Measurements from ENCODE around the gene OLFM3.

The OLFM3 gene

DNA sequence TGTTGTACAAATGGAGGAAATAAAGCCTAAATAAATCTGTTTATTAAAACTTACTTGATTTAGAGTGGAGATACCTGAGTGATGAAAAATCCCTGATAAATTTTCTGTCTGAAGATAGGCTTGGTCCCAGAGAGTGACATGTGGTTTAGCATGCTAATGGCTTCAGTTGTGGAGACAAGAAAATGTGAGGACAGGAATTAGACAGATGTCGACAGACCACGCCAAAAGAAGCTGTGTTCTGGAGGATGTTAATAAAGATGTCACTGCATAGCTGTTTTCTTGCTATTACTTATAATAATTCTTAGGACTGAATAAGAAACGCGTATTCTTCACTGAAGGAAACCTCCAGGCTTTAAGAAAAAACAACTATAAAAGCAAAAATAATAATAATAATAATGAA is 154.9 kb downstream of the OLFM3 start:
- no peak for DNase-seq

DNA sequence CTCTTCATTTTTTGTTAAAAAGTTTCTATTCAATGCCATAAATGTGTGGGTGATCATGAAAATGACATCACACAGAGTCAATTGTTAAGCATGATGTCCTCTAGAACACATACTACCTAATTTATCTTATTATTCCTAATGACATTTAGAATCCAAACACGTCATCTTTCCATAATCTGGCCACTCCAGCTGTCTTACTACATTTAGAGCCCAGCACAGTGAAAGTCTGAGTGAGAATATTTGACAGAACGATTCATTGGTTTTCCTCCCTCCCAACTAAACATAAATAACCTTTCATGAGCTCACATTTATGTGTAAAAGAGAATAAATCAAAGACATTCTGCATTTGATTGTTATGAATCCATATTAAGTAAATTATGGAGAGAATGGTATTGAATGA is 160.7 kb downstream of the OLFM3 start:
- no peak for DNase-seq

DNA sequence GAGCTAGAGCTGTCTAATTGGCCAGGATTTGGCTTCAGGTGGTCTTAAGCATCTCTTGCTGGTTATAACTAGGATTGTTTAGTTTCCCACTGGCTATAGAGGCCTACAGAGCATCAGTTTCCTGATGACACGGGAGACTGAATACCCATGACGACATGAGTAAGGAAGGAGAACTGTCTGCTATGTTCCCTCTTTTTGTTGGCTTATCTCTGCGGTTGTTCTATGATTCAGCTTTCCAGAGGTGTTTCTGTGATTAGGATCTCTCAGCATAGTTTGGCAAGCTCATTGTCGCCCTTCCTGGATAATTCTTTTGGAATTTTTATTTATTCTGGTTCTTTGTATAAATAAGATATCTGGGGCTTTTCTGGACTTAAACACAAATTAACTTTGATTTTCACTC is 163.4 kb downstream of the OLFM3 start:
- no peak for DNase-seq

DNA sequence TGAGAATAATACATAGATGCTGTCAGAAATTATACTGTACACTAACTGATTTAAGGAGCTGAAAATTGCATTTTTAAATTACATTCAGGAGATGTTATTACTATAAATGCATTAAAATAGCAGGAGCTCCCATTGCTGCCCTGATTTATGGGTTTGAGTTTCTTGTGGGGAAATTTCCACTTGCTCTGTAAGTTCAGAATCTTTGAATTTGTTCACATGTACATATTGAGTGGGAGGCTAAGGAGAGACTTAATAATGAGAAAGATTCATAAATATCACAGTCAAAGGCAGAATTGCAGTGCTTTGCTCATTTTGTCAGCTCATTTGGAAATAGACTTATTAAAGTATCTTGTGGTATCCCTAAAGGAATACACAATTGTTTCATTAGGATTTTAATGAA is 170.3 kb downstream of the OLFM3 start:
- no peak for DNase-seq

DNA sequence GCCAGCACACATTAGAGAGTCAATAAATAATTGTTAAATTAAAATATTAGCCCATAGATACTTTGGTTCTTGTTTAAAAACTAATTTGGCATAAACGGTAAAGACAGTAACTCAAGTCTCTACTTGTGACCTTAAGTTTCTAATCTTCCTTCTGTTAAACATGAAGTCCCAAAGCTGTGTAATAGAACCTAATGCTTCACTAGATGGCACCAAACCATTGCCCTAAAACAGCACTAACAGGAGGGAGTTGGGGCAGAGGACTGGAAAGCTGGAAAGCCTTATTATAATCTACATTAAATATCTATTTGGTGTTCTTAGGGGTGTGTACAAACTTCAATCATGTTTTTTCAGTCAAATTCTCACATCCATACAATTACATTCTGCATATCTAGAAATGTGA is 176.7 kb downstream of the OLFM3 start:
- no peak for DNase-seq

DNA sequence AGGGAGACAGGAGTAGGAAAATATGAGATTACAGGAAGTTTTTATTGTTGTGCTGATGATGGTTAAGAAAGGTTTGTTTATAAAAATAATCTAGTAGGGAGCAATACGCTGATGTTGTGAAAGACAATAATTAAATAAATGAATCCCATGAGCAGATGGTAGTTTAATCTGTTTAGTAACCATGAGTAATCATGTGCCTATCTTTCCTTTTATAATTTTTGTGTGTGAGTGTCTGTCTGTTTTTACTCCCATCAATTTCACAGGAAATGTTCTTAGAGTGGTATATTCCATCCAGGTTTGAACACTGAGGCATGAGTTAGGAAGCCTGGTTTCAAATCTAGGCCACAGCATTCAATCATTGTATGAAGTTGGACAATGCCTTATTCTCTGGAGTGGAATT is 180.5 kb downstream of the OLFM3 start:
- no peak for DNase-seq

DNA sequence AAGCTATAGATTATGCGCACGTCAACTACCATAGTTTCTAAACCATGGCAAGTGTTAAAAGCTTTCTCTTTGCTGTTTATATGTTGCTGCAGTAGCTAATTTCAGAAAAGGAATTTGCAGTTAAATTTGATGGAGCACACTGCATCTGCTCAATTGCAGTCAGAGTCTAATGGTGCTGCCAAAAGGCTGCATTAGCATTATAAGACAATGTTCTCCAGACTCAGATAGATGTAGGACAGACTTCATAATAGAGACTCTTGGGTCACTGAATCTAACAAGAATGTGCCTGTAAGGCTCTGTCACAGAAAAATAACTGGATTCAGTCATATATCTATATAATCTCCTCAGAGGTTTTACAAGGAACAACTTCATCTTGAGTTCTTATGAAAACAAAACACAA is 198.3 kb downstream of the OLFM3 start:
- DNase-seq, result no peak

DNA sequence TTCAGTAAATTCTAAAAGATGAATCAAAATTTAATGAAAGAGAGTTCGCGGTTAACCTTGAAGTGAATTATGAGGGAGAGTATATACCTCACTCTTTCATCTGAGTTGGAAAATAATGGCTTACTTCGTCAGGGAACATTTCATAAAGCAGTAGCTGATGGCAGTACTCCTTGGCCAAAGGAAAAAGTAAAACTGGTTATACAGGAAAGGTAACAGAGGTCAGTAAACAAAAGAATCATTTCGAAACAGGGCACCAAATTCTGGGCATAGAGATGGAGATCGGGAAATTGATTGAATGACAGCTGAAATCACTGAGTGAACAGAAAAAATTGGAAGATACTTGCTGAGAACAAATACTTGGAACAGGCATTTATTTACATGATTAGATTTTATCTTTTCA is 199.0 kb downstream of the OLFM3 start:
- DNase-seq, result no peak

- peak; percentile 25 for DNase-seq
Observed at GRCh38 chr1:101781201-101781831, 215.4 kb downstream of the OLFM3 start.

DNA sequence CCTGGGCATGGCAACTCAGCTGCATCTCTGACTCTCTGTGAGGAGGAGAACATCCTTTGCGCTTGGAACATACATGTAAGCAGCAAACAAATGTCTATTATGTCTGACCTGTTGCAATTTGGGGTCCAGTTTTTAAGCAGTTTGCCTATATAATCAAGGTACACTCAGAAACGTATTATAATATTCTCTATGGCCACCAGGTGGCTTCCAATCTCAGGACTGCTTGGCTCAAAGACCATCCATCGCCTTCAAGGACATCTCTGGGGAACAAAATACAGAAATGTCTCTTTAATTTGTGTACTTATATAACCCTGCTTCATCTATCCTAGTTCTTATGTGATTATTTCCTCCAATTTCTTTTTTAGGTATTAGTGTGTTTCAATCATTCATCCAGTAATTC is 227.2 kb downstream of the OLFM3 start:
- DNase-seq, result no peak

DNA sequence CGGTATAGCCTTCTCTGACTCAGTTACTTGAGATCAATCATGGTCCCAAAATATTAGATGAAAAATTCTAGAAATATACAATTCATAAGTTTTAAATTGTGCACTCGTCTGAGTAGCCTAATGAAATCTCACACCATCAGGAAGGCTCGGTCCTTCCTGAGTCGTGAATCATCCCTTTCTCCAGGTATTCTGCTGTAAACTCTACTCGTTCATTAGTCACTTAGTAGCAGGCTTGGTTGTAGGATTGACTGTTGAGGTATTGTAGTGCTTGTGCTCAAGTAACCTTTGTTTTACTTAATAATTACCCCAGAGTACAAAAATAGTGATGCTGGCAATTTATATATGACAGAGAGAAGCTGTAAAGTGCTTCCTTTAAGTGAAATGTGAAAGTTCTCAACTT is 238.7 kb downstream of the OLFM3 start:
- DNase-seq, result no peak

- no peak for DNase-seq
Observed at GRCh38 chr1:101756411-101756810, 240.3 kb downstream of the OLFM3 start.
